Erythroblast (primary cell): ENCODE results near the gene GMEB2.

Experiments
- DNase-seq, 2 experiments: peaks; one replicate each; lab custom pipeline; 2025; lab: John Stamatoyannopoulos, UW
- GATA1 ChIP-seq: IDR thresholded peaks from 2 replicates; pipeline ENCODE4 v1.6.1; 2011; ENCODE audit warnings: low read depth, mild to moderate bottlenecking, control low read depth, low read length, moderate library complexity
- POLR2A ChIP-seq: IDR thresholded peaks from 2 replicates; pipeline ENCODE4 v1.6.1; 2011; ENCODE audit warnings: mild to moderate bottlenecking, low read length

GMEB2 gene

DNA sequence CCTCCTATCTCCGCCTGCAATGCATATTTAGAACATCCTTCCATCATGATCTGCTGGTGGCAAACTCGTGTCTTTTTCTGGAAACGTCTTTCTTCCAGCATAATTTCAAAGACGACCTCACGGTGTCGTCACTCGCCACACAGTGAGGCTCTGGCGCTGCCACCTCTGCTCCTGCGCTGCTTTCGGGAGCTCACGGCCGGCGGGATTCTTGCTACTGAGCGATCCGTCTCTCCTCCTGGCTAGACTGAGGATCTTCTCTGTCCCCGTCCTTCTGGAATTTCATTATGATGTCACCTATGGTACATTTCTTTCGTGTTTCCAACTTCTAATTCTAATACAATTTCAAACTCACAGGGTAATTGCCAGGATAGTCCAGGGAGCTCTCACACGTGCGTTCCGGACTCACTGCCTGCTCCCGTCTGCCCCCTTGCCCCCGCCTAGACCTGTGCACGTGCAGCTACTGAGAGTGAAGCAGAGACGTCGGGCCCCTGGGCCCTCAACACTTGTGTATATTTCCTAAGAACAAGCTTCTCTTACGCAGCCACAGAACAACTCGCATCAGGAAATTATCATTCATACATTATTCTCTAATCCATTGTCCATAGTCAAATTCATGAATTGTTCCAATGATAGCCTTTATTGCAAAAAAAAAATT is 27.4 kb downstream of the GMEB2 start:
- DNase-seq: no peak
- TF ChIP-seq POLR2A: no peak
- TF ChIP-seq GATA1: no peak

- TF ChIP-seq POLR2A (no peak), GATA1 (no peak)
Measured at GRCh38 chr20:63598479-63599395, 28.2 kb downstream of the GMEB2 start.

GRCh38 chr20:63597651-63598478 is 29.0 kb downstream of the GMEB2 start:
- no peak for DNase-seq

More at GRCh38 chr20:63598479-63599395, 28.2 kb downstream of the GMEB2 start:
- no peak for DNase-seq

DNA sequence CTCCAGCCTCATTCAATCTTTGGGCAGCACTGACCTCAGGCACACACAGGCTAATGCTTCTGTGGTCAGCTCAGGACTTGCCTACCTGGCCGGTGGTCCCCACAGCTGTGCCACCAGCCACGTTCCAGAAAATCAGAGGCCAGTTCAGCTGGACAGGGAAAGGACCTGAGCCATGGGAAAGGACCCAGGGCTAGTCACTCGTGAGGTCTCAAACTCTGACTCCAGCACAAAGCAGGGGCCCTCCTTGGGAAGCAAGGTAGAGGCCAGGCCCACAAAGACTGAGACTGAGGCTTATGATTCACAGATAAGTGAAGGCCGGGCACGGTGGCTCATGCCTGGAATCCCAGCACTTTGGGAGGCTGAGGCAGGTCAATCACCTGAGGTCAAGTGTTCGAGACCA is 30.5 kb downstream of the GMEB2 start:
- DNase-seq: no peak
- no peak for TF ChIP-seq POLR2A
- TF ChIP-seq GATA1: no peak

More at GRCh38 chr20:63597651-63598478, 29.0 kb downstream of the GMEB2 start:
- no peak for TF ChIP-seq GATA1
- no peak for TF ChIP-seq POLR2A

DNA sequence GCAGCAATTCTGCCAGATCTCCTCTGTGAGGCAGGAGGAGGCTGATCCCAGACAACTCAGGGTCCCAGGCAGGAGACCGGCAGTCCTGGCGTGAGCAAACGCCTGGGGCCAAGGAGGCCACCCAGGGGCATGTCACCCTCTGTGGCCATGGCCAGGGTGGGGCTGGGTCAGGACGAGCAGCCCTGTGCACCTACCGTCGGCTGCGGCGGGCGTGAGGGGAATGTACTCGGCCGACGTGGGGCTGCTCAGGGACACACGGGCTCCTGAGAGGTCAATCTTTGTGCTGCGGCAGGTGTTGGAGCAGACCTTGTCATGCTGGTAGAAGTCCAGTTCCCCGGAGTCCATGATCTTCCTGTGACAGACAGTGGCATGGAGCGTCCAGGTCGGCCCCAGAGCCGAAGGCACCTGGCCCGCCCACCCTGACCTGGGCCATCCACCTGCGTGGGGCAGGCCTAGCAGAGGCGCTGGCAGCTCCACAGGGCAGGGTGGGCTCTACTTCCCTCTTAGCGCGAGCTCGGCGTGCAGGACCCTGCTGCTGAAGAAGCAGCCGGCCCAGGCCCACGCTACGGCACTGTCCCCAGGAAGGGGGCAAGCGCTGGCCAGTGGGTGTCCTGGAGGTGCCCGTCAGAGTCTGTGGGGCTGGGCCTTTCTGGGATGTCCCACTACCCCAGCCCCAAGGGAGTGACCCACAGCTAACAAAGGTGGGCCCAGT is 31.3 kb downstream of the GMEB2 start:
- DNase-seq: no peak
- no peak for TF ChIP-seq GATA1
- no peak for TF ChIP-seq POLR2A

DNA sequence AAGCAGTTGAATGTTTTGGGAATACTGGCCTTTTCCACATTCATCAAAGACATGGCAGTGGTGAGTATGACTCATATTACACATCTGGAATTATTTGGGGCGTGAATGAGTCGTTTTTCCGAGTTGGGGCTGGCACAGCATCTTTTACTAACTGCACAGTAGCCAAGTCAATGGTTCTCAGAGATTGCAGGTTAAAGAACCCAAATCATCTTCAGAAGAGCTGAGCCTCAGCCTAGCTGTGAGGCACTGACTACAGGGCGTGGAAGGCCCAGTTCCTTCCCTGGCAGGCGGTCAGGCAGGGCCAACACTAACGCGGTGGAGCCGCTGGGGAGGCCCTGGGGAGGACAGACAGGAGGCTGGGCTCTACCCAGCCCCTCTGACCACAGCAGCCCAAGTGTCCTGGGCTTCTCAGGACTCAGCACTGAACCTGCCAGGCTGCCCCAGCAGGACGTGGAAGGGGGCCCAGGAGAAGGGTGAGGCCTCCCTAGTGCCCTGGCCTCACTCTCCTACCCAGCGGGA is 32.8 kb downstream of the GMEB2 start:
- DNase-seq: no peak
- TF ChIP-seq POLR2A: no peak
- TF ChIP-seq GATA1: no peak

- TF ChIP-seq POLR2A (no peak), GATA1 (no peak)
- DNase-seq: no peak
Measured at GRCh38 chr20:63592661-63593060, 34.2 kb downstream of the GMEB2 start.

DNA sequence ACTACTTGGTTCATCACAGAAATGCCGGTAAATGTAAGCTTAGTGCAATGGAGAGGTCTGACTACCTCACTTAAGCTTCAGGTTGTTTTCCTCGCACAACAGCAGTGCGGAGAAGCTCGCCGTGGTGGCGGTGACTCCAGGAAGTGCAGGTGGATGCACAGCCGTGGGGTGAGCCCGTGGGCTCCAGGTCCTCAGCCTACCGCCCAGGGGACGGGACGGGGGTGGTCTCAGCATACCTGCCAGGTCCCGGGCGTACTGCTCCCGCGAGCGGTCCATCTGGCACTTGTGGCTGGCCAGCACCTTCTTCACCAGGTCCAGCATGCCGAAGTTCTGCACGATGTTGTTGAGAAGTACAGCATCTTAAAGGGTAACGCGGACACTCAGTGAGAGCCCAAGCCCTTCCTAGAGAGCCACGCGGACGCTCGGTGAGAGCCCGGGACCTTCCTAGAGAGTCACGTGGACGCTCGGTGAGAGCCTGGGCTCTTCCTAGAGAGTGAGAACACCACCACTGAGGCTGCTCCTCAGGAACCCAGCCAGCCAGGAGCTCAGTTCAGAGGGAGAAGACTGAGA is 35.0 kb downstream of the GMEB2 start:
- TF ChIP-seq POLR2A (no peak), GATA1 (no peak)
- DNase-seq: no peak

GRCh38 chr20:63591147-63591533 is 35.8 kb downstream of the GMEB2 start:
- TF ChIP-seq GATA1 (no peak), POLR2A (no peak)
- DNase-seq: no peak

- no peak for DNase-seq
- TF ChIP-seq GATA1 (no peak), POLR2A (no peak)
Measured at GRCh38 chr20:63590218-63591146, 36.4 kb downstream of the GMEB2 start.

DNA sequence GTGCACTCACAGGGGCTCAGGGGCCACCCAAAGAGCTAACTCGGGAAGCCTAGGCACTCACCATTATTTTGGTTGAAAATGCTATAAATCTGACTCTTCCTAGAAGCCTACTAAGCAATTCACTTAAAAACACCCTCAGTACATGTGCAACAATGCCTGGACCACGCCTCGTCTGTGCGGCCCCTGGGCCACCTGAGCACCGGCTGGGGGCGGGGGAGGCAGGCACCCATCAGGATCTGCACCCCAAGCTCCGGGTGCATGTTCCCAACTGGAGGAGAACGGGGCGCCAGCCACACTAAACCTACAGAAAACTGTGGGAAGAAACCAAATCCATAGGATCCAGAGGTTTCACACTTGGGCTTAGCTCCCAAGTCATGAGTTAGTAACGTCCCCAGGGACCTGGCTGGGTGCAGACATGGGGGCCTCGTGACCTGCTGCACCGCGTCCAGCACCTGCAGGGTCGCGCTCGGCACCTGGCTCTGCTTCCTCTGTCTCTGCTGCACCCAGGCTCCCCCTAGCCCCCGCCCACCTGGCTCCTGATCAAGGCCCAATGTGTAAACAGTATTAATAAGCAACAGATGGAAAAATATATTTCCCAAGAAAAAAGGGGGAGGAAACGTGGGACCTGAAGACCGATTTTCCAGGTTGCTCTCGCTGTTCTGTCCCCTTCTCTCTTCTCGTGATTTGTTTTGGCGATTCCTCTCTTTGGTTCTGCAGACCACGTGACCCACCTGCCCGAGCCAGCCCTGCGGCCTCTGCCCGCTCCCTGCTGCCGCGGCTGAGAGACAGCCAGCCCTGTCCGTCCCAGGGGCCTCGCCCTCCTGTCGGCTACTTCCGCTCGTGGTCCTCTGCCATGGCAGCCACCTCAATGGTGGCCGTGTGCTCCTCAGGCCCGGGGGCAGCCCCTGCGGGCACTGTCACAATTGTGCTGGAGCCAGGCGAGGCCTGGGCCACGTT is 37.4 kb downstream of the GMEB2 start:
- TF ChIP-seq POLR2A (no peak), GATA1 (no peak)
- no peak for DNase-seq
